BLaER1 (cell line): Measurements from ENCODE around the gene ASB7.
A peak's percentile ranks its signal among the peaks of the same experiment; 100 is the strongest.

Experiments used
- H3K27ac ChIP-seq: shearing (Covaris generic); formaldehyde crosslinking; 2 replicates; pipeline ENCODE4 v1.8.1; 2022
- H3K27me3 ChIP-seq: shearing (Covaris generic); formaldehyde crosslinking; 2 replicates; pipeline ENCODE4 v1.8.1; 2022
- H3K36me3 ChIP-seq: shearing (Covaris generic); formaldehyde crosslinking; 2 replicates; pipeline ENCODE4 v1.8.1; 2022
- H3K4me1 ChIP-seq: shearing (Covaris generic); formaldehyde crosslinking; 2 replicates; pipeline ENCODE4 v1.8.1; 2022
- H3K4me2 ChIP-seq: shearing (Covaris generic); formaldehyde crosslinking; 2 replicates; pipeline ENCODE4 v1.8.1; 2022
- H3K4me3 ChIP-seq: shearing (Covaris generic); formaldehyde crosslinking; 2 replicates; pipeline ENCODE4 v1.8.1; 2022
- H3K9ac ChIP-seq: shearing (Covaris generic); formaldehyde crosslinking; 2 replicates; pipeline ENCODE4 v1.8.1; 2022
- H3K9me3 ChIP-seq: shearing (Covaris generic); formaldehyde crosslinking; 2 replicates; pipeline ENCODE4 v1.8.1; 2022
- H4K20me1 ChIP-seq: shearing (Covaris generic); formaldehyde crosslinking; 2 replicates; pipeline ENCODE4 v1.8.1; 2022
- Cebpa-rat ChIP-seq: shearing (Covaris generic); IDR thresholded peaks from 2 replicates; pipeline ENCODE4 v1.8.1; 2022

ASB7 gene

GRCh38 chr15:100602064-100602822, at the start of gene ASB7, which contains the start of gene LINS1:
Gene ASB7 (plus strand): TSS chr15:100602589. CDS start chr15:100612217, 9,628 bp downstream.
Gene LINS1 (minus strand): TSS chr15:100602184. CDS start chr15:100580842, 21,342 bp downstream.
- Histone ChIP-seq H3K4me3 (peak within 1 kb of the TSS; percentile 92), H3K4me2 (peak within 1 kb of the TSS; percentile 92), H4K20me1 (peaks cover 24% of the 10 kb centered on the region; the same call in 1 of the 2 replicates), H3K9ac (peak within 1 kb of the TSS; percentile 86), H3K9me3 (no peaks in the 10 kb centered on the region), H3K27me3 (no peaks in the 10 kb centered on the region), H3K36me3 (peaks cover 22% of the 10 kb centered on the region), H3K27ac (peak within 1 kb of the TSS; percentile 76), H3K4me1 (peaks cover 39% of the 10 kb centered on the region)
- no peak for TF ChIP-seq Cebpa-rat

GRCh38 chr15:100553468-100553867, 48.9 kb upstream of the ASB7 start:
- Histone ChIP-seq H3K27ac (no peak overlapping the region), H3K4me1 (peaks cover 8% of the 10 kb centered on the region), H3K27me3 (no peaks in the 10 kb centered on the region)

GRCh38 chr15:100558771-100559254, 43.6 kb upstream of the ASB7 start:
- TF ChIP-seq Cebpa-rat, result no peak
- H3K36me3 ChIP-seq, result peaks cover 11% of the 10 kb centered on the region
- no peaks in the 10 kb centered on the region for H3K4me1 ChIP-seq
- H3K9me3 ChIP-seq, result peaks cover 26% of the 10 kb centered on the region
- H3K27ac ChIP-seq, result no peak overlapping the region
- no peaks in the 10 kb centered on the region for H4K20me1 ChIP-seq
- H3K27me3 ChIP-seq, result no peaks in the 10 kb centered on the region
- no peak overlapping the region for H3K4me3 ChIP-seq
- no peak overlapping the region for H3K4me2 ChIP-seq
- H3K9ac ChIP-seq, result no peak overlapping the region

More at GRCh38 chr15:100553468-100553867, 48.9 kb upstream of the ASB7 start:
- no peak overlapping the region for H3K4me2 ChIP-seq
- H4K20me1 ChIP-seq, result no peaks in the 10 kb centered on the region
- no peak overlapping the region for H3K9ac ChIP-seq
- peaks cover 22% of the 10 kb centered on the region for H3K36me3 ChIP-seq
- H3K9me3 ChIP-seq, result peaks cover 53% of the 10 kb centered on the region
- TF ChIP-seq Cebpa-rat, result no peak
- H3K4me3 ChIP-seq, result no peak overlapping the region

- peaks cover 8% of the 10 kb centered on the region; the same call in 1 of the 2 replicates for H3K36me3 ChIP-seq
These were observed 43.1 kb upstream of the ASB7 start for GRCh38 chr15:100559330-100559729.

GRCh38 chr15:100560323-100560722, 42.1 kb upstream of the ASB7 start:
- peaks cover 19% of the 10 kb centered on the region for H3K9me3 ChIP-seq
- H3K27me3 ChIP-seq, result no peaks in the 10 kb centered on the region
- H3K27ac ChIP-seq, result no peak overlapping the region
- H3K4me3 ChIP-seq, result no peak overlapping the region
- H3K4me2 ChIP-seq, result no peak overlapping the region
- H3K36me3 ChIP-seq, result peaks cover 8% of the 10 kb centered on the region; the same call in 1 of the 2 replicates
- no peaks in the 10 kb centered on the region for H4K20me1 ChIP-seq
- no peak overlapping the region for H3K9ac ChIP-seq
- H3K4me1 ChIP-seq, result no peaks in the 10 kb centered on the region
- no peak for TF ChIP-seq Cebpa-rat

More at GRCh38 chr15:100559330-100559729, 43.1 kb upstream of the ASB7 start:
- no peak for TF ChIP-seq Cebpa-rat
- Histone ChIP-seq H3K9me3 (peaks cover 21% of the 10 kb centered on the region), H3K4me3 (no peak overlapping the region), H3K9ac (no peak overlapping the region), H3K4me2 (no peak overlapping the region), H3K27ac (no peak overlapping the region), H4K20me1 (no peaks in the 10 kb centered on the region), H3K27me3 (no peaks in the 10 kb centered on the region), H3K4me1 (no peaks in the 10 kb centered on the region)

GRCh38 chr15:100565591-100565990, 36.8 kb upstream of the ASB7 start:
- H3K27ac ChIP-seq, result no peak overlapping the region
- H3K9ac ChIP-seq, result no peak overlapping the region
- H3K36me3 ChIP-seq, result peaks cover 20% of the 10 kb centered on the region
- H3K9me3 ChIP-seq, result no peaks in the 10 kb centered on the region
- H3K4me1 ChIP-seq, result no peaks in the 10 kb centered on the region
- no peak overlapping the region for H3K4me2 ChIP-seq
- no peak overlapping the region for H3K4me3 ChIP-seq
- no peaks in the 10 kb centered on the region for H3K27me3 ChIP-seq
- no peak for TF ChIP-seq Cebpa-rat
- no peaks in the 10 kb centered on the region for H4K20me1 ChIP-seq

GRCh38 chr15:100566850-100567628, 35.4 kb upstream of the ASB7 start:
- TF ChIP-seq Cebpa-rat, result no peak
- Histone ChIP-seq H3K36me3 (peaks cover 29% of the 10 kb centered on the region), H3K4me2 (no peak overlapping the region), H3K4me3 (no peak overlapping the region), H3K27ac (no peak overlapping the region), H4K20me1 (no peaks in the 10 kb centered on the region), H3K9ac (no peak overlapping the region), H3K4me1 (no peaks in the 10 kb centered on the region), H3K9me3 (no peaks in the 10 kb centered on the region), H3K27me3 (no peaks in the 10 kb centered on the region)

GRCh38 chr15:100569391-100569790, 33.0 kb upstream of the ASB7 start:
- Histone ChIP-seq H3K27ac (no peak overlapping the region), H3K9me3 (no peaks in the 10 kb centered on the region), H3K4me2 (no peak overlapping the region), H3K9ac (no peak overlapping the region), H4K20me1 (no peaks in the 10 kb centered on the region), H3K4me1 (no peaks in the 10 kb centered on the region), H3K4me3 (no peak overlapping the region), H3K36me3 (peaks cover 43% of the 10 kb centered on the region), H3K27me3 (no peaks in the 10 kb centered on the region)
- TF ChIP-seq Cebpa-rat, result no peak

GRCh38 chr15:100570275-100570674, 32.1 kb upstream of the ASB7 start:
- Histone ChIP-seq H3K9me3 (no peaks in the 10 kb centered on the region), H3K27me3 (no peaks in the 10 kb centered on the region), H3K4me2 (no peak overlapping the region), H4K20me1 (no peaks in the 10 kb centered on the region), H3K9ac (no peak overlapping the region), H3K4me3 (no peak overlapping the region), H3K4me1 (no peaks in the 10 kb centered on the region), H3K36me3 (peaks cover 48% of the 10 kb centered on the region), H3K27ac (no peak overlapping the region)
- no peak for TF ChIP-seq Cebpa-rat
